SIG-M5 treated with dmso at 0.1 percent for 504 hours (cell line): Measurements from ENCODE around the gene DPP6.
"Not testable (repeated sequence)": the region's sequence is repeated elsewhere in the genome, so short reads cannot be mapped to it uniquely, and the experiment has no call there.

Source experiments
- DNase-seq: peaks from one replicate; lab custom pipeline; 2025; ENCODE audit not compliant: unreplicated experiment; lab: John Stamatoyannopoulos, UW

The DPP6 gene

GRCh38 chr7:154646126-154647013 lies 594.2 kb downstream of the DPP6 start:
- no peak for DNase-seq

- no peak for DNase-seq
These were observed 595.4 kb downstream of the DPP6 start for GRCh38 chr7:154647625-154648024.

- DNase-seq, result no peak
These were observed 596.8 kb downstream of the DPP6 start for GRCh38 chr7:154649015-154649414.

GRCh38 chr7:154649434-154649833 lies 597.2 kb downstream of the DPP6 start:
- no peak for DNase-seq

GRCh38 chr7:154650275-154650674 lies 598.1 kb downstream of the DPP6 start:
- no peak for DNase-seq

GRCh38 chr7:154651501-154651900 lies 599.3 kb downstream of the DPP6 start:
- DNase-seq, result no peak

GRCh38 chr7:154652564-154652963 lies 600.4 kb downstream of the DPP6 start:
- DNase-seq, result no peak

GRCh38 chr7:154653281-154653680 lies 601.1 kb downstream of the DPP6 start:
- DNase-seq, result no peak

- no peak for DNase-seq
These were observed 604.4 kb downstream of the DPP6 start for GRCh38 chr7:154656618-154657017.

GRCh38 chr7:154666768-154667167 lies 614.6 kb downstream of the DPP6 start:
- DNase-seq, result no peak

- DNase-seq, result no peak
These were observed 620.6 kb downstream of the DPP6 start for GRCh38 chr7:154672659-154673415.

- no peak for DNase-seq
These were observed 622.0 kb downstream of the DPP6 start for GRCh38 chr7:154674191-154674590.

GRCh38 chr7:154675560-154675959 lies 623.4 kb downstream of the DPP6 start:
- no peak for DNase-seq

- not testable (repeated sequence) for DNase-seq
These were observed 623.8 kb downstream of the DPP6 start for GRCh38 chr7:154676033-154676421.

- DNase-seq, result no peak
These were observed 624.4 kb downstream of the DPP6 start for GRCh38 chr7:154676422-154677073.

- no peak for DNase-seq
These were observed 625.3 kb downstream of the DPP6 start for GRCh38 chr7:154677454-154677853.

- not testable (repeated sequence) for DNase-seq
These were observed 625.9 kb downstream of the DPP6 start for GRCh38 chr7:154678001-154678550.

- DNase-seq, result no peak
These were observed 627.3 kb downstream of the DPP6 start for GRCh38 chr7:154679379-154680053.

GRCh38 chr7:154680894-154681659 lies 628.9 kb downstream of the DPP6 start:
- DNase-seq, result no peak

- no peak for DNase-seq
These were observed 629.8 kb downstream of the DPP6 start for GRCh38 chr7:154682003-154682402.
